Esophagus muscularis mucosa (tissue), 4 donors: Measurements from ENCODE around the gene LTK. TPM values are rescaled to one million over a fixed set of nuclear protein-coding genes. Genes with fewer than 3 reads are reported as not detected.
"Not testable (repeated sequence)": the region's sequence is repeated elsewhere in the genome, so short reads cannot be mapped to it uniquely, and the experiment has no call there.

ENCODE experiments used
- DNase-seq: peaks from one replicate; pipeline ENCODE4 v3.0.0-alpha.2; 2017; ENCODE audit errors: extremely low spot score
- H3K27ac ChIP-seq, 4 donors: fragments of 200-600 bp; sonication (generic); replicated peaks in 1 of 4; 1 replicate in 3 of 4; 2 replicates in 1 of 4; pipeline ENCODE4 v1.5.1; 2016 to 2019; ENCODE audit warnings: mild to moderate bottlenecking in 1 of 4
- H3K27me3 ChIP-seq, 4 donors: fragments of 200-600 bp; sonication (generic); one replicate each; pipeline versions ENCODE4 v1.5.1 to v1.6.0; 2016 to 2019
- H3K36me3 ChIP-seq, 4 donors: fragments of 200-600 bp; sonication (generic); one replicate each; pipeline ENCODE4 v1.5.1; 2016 to 2019
- H3K4me1 ChIP-seq, 4 donors: fragments of 200-600 bp; sonication (generic); one replicate each; pipeline ENCODE4 v1.5.1; 2016 to 2019
- H3K4me3 ChIP-seq, 4 donors: fragments of 200-600 bp; sonication (generic); 1 replicate in 2 of 4; 2 replicates in 2 of 4; pipeline ENCODE4 v1.5.1; 2016 to 2019; ENCODE audit warnings: mild to moderate bottlenecking in 4 of 4, moderate library complexity in 1 of 4
- H3K9me3 ChIP-seq, 4 donors: fragments of 200-600 bp; sonication (generic); 1 replicate in 3 of 4; 2 replicates in 1 of 4; pipeline ENCODE4 v1.5.1; 2016 to 2019
- EP300 ChIP-seq: sonication (generic); formaldehyde crosslinking; IDR thresholded peaks from one replicate; pipeline ENCODE4 v1.6.1; 2017; ENCODE audit warnings: antibody characterized with exemption
- POLR2A ChIP-seq: fragments of 450-650 bp; IDR thresholded peaks from one replicate; pipeline ENCODE4 v1.6.1; 2017; ENCODE audit warnings: antibody characterized with exemption, moderate library complexity, mild to moderate bottlenecking, low read depth
- POLR2AphosphoS5 ChIP-seq, 2 donors: sonication (generic); formaldehyde crosslinking; IDR thresholded peaks; one replicate each; pipeline ENCODE4 v1.6.1; 2017; ENCODE audit warnings: antibody characterized with exemption in 2 of 2
- WGBS: methylation state at CpG from one replicate; pipeline ENCODE4 v1.1.5; 2018; 5-methylcytosine and 5-hydroxymethylcytosine counted together
- intact Hi-C: fragments of 100-400 bp; cut with DNase I; formaldehyde crosslinking; loops from one replicate; pipeline ENCODE4 v1.15.1; 2023
- total RNA-seq, 4 donors: library from RNA; depleted of rRNA; stranded (reverse); fragments of >200 nt; gene quantifications; one replicate each; pipeline versions ENCODE4 v1.1.0 to v1.2.1, GENCODE V29; 2016
- TF ChIP-seq, protein P1 (sequence below), 3 experiments: fragments of 200-600 bp in 2 of 3; fragments of 450-650 bp in 1 of 3; sonication (generic) in 2 of 3; IDR thresholded peaks; one replicate each; pipeline ENCODE4 v1.5.1; 2017 to 2019; ENCODE audit warnings: antibody characterized with exemption in 3 of 3, mild to moderate bottlenecking in 2 of 3, moderate library complexity in 1 of 3

The LTK gene
- total RNA-seq, 4 donors from 2014 or later: 0.33 to 2.4 (median 0.69) TPM; not detected in 1

DNA sequence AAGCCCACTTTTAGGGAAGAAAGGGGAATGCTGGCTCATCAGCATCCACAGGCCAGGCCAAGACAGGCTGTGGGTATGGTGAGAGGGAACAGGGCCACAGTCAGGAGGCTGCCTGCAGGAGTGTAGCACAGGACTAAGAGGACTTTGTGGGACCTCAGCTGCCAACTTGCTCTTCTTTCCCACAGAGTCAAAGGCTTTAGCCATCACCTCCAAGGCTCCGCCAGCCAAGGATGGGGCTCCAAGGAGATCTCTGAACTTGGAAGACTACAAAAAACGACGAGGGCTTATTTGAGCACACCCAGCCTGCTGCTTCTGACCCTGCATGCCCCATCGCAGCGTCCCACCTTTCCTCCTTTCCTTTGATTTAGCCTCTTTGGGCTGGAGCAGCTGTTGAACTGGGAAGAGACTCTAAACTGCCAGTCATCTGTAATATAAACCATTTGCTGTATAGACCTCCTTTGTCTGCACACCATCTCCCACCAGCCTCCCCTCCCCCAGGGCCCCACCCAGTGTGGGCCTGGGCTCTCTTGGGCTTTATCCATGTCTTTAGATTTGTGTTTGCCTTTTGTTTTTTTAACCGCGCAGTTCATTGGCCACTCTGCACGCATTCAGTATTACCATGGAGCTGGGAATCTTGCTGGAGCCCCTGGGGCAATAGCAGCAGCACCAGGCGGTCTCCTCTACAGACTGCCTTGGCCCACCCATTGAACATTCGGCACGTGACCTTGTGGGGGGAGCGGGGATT is 33.1 kb downstream of the LTK start:
- TF ChIP-seq EP300: no peak
- TF ChIP-seq POLR2A: no peak
- TF ChIP-seq, protein P1, sequence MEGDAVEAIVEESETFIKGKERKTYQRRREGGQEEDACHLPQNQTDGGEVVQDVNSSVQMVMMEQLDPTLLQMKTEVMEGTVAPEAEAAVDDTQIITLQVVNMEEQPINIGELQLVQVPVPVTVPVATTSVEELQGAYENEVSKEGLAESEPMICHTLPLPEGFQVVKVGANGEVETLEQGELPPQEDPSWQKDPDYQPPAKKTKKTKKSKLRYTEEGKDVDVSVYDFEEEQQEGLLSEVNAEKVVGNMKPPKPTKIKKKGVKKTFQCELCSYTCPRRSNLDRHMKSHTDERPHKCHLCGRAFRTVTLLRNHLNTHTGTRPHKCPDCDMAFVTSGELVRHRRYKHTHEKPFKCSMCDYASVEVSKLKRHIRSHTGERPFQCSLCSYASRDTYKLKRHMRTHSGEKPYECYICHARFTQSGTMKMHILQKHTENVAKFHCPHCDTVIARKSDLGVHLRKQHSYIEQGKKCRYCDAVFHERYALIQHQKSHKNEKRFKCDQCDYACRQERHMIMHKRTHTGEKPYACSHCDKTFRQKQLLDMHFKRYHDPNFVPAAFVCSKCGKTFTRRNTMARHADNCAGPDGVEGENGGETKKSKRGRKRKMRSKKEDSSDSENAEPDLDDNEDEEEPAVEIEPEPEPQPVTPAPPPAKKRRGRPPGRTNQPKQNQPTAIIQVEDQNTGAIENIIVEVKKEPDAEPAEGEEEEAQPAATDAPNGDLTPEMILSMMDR (IDR thresholded peaks at IDR 0.05): no peak
- WGBS: 73% methylated on average over 12 of the region's 12 CpGs
- intact Hi-C loops: no loop called here
- Histone ChIP-seq H3K27ac (no peak overlapping the region), H3K9me3 (no peaks in the 10 kb centered on the region), H3K36me3 (peaks cover 70 to 83% (median 74%) of the 10 kb centered on the region in 4 donors), H3K27me3 (no peaks in the 10 kb centered on the region), H3K4me3 (no peak overlapping the region), H3K4me1 (no peaks in the 10 kb centered on the region)
- DNase-seq: no peak

DNA sequence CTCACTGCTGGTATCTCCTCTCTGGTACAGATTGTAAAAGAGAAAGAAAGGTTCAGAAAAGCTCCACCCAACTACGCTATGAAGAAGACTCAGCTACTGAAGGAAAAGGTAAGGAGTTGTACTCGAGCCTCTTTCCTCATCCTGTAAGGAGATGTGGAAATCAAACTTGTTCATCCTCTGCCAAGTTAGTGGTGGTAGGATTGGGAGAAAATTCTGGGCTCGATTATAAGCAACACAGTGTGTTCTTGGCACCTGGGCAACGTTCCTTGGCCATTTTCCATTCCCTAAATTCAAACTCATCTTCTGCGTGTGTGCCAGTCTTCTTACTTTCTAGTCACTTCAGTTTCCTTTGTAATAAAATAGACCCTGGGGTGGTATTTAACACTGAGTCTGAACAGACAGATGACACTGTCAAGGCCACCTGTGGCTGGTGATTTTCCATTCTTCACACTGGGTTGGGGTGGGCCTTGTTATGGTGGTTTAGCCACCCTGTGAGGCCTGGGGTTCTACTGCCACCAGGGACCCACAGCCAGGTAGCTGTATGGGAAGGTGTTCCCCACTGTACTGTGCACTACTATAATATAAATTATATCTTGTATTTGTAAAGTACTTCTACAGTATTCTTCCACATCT is 37.1 kb downstream of the LTK start:
- no peak overlapping the region for H3K4me3 ChIP-seq
- H3K4me1 ChIP-seq: no peaks in the 10 kb centered on the region
- H3K9me3 ChIP-seq: no peaks in the 10 kb centered on the region
- H3K36me3 ChIP-seq: peaks cover 96 to 100% (median 99%) of the 10 kb centered on the region in 4 donors
- intact Hi-C loops: no loop called here
- H3K27ac ChIP-seq: no peak overlapping the region
- TF ChIP-seq EP300 (no peak), POLR2AphosphoS5 (IDR thresholded peaks at IDR 0.05) (no peak), POLR2A (no peak)
- TF ChIP-seq, protein P1 (IDR thresholded peaks at IDR 0.05): no peak
- WGBS: 85% methylated on average over 5 of the region's 5 CpGs
- DNase-seq: no peak
- no peaks in the 10 kb centered on the region for H3K27me3 ChIP-seq

DNA sequence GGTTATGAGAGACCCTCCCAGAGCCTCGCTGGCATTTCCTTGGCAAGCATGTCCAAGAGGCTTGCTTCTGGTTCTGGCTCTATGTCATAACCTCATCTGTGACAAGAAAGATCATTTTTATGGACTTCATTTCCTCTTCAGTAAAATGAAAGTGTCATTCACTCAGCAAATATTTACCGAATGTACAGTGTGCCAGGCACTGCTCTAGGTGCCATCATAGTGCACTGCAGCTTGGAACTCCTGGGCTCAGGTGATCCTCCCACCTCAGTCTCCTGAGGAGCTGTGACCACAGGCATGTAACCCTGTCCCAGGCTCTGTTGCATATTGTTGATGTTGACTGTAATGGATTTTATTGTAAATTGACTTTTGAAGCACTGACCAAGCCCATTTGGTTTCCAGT is 38.7 kb downstream of the LTK start:
- Histone ChIP-seq H3K4me1 (no peaks in the 10 kb centered on the region), H3K36me3 (peaks cover 95 to 100% (median 98%) of the 10 kb centered on the region in 4 donors), H3K27ac (no peak overlapping the region), H3K27me3 (no peaks in the 10 kb centered on the region), H3K4me3 (no peak overlapping the region), H3K9me3 (no peaks in the 10 kb centered on the region)
- WGBS: 92% methylated on average over 2 of the region's 2 CpGs
- TF ChIP-seq POLR2AphosphoS5 (IDR thresholded peaks at IDR 0.05) (no peak), POLR2A (no peak)
- DNase-seq: no peak
- intact Hi-C loops: no loop called here

DNA sequence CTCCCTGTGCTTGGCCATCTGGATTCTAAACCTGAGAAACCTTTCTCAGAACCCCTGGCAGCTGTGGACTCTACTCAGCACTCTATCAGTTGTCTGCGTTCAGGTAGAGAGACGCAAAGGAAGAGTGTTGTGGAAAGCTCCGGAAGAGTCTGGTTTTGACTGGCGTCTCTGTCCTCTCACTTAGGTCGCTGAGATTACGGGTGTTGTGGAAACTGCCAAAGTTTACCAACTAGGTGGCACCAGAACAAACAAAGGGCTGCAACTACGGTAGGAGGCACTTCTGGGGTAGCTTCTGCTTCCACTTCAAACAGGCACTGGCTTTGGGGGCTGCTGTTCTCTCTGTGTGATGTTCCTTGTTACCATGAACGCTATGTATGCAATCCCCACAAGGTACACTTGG is 39.2 kb downstream of the LTK start:
- DNase-seq: no peak
- H3K4me3 ChIP-seq: no peak overlapping the region
- no peak overlapping the region for H3K27ac ChIP-seq
- H3K4me1 ChIP-seq: no peaks in the 10 kb centered on the region
- H3K36me3 ChIP-seq: peaks cover 95 to 100% (median 98%) of the 10 kb centered on the region in 4 donors
- no peak for TF ChIP-seq EP300
- TF ChIP-seq POLR2A: no peak
- TF ChIP-seq, protein P1 (IDR thresholded peaks at IDR 0.05): no peak
- no peak for TF ChIP-seq POLR2AphosphoS5 (IDR thresholded peaks at IDR 0.05)
- WGBS: 94% methylated on average over 8 of the region's 8 CpGs
- H3K27me3 ChIP-seq: no peaks in the 10 kb centered on the region
- H3K9me3 ChIP-seq: no peaks in the 10 kb centered on the region
- intact Hi-C loops: no loop called here

DNA sequence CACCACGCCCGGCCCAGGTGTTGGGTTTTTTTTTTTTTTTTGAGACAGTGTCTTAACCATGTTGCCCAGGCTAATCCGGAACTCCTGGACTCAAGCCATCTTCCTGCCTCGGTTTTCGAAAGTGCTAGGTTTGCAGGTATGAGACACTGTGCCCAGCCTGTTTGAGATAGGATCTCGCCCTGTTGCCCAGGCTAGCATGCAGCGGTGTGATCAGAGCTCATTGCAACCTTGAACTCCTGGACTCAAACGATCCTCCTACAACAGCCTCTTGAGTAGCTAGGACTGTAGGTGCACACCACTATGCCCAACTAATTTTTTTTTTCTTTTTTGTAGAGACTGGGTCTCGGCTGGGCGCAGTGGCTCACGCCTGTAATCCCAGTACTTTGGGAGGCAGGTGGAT is 40.2 kb downstream of the LTK start:
- WGBS: 97% methylated on average over 11 of the region's 11 CpGs
- H3K36me3 ChIP-seq: peaks cover 95 to 100% (median 98%) of the 10 kb centered on the region in 4 donors
- no peaks in the 10 kb centered on the region for H3K9me3 ChIP-seq
- no peak overlapping the region for H3K27ac ChIP-seq
- no peak for DNase-seq
- H3K4me1 ChIP-seq: no peaks in the 10 kb centered on the region
- H3K27me3 ChIP-seq: no peaks in the 10 kb centered on the region
- H3K4me3 ChIP-seq: no peak overlapping the region
- TF ChIP-seq EP300 (no peak), POLR2AphosphoS5 (IDR thresholded peaks at IDR 0.05) (no peak), POLR2A (no peak)
- TF ChIP-seq, protein P1 (IDR thresholded peaks at IDR 0.05): no peak
- intact Hi-C loops: no loop called here

DNA sequence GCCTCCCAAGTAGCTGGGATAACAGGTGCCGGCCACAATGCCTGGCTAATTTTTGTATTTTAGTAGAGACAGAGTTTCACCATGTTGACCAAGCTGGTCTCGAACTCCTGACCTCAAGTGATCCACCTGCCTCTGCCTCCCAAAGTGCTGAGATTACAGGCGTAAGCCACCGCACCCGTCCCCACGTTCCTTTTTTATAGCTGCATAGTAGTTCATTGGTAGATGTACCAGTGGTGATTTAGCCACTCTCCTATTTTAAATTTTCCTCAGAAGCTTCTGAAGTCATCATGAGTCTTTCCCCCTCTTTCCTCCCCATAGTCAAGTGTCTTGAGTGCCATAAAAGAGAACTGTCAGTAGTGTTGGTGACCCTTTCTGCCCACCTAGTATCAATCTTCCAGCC is 44.0 kb downstream of the LTK start:
- peaks cover 88 to 100% (median 91%) of the 10 kb centered on the region in 4 donors for H3K36me3 ChIP-seq
- not testable (repeated sequence) for DNase-seq

More for the DNA sequence above, 44.0 kb downstream of the LTK start:
- H3K4me3 ChIP-seq, H3K9me3 ChIP-seq, intact Hi-C loops, H3K4me1 ChIP-seq, H3K27me3 ChIP-seq, H3K27ac ChIP-seq: not testable (repeated sequence)
- WGBS: 100% methylated on average over 5 of the region's 6 CpGs
